ENCODE data around the gene LRRC47. TPM values are rescaled to one million over a fixed set of nuclear protein-coding genes. Genes with fewer than 3 reads are reported as not detected.

LRRC47 gene
- total and polyA plus RNA-seq, 2 of the 8 experiments (the other 6 are each of a cell fraction or from before 2014, with no cell fraction given), result 38.3 to 82.4 TPM

DNA sequence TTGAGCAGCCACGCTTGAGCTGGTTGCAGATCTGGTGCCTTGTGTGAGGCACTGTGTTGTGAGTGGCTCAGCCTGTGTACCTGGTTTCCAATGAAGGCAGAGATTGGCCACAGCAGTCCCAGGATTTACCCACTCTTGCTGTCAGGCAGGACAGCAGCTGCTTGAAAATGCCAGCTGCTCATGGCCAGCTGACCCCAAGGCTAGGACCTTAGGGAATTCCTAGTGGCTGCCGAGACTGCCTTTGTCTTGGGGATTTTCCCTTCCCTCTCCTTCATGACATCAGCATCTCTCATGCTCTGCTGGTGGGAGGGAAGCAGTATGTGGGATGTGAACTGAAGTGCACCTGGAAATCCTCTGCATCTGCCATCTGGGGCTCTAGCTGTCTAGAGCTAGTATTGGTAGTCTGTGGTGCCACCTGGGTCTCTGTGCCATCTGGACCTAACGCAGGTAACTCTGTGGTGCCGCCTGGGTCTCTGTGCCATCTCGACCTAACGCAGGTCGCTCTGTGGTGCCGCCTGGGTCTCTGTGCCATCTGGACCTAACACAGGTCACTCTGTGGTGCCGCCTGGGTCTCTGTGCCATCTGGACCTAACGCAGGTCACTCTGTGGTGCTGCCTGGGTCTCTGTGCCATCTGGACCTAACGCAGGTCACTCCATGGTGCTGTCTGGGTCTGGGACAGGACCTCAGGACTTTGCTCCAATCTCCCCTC, 3.8 kb upstream of the LRRC47 start:
- peaks cover 0 to 6% (median 3%) of the 10 kb centered on the region in 4 experiments; a peak in 5 of 7 replicates for H3K4me1 ChIP-seq (replicated peaks in 1 of 4; ENCODE audit: control insufficient read depth in 3 of 4, insufficient read depth in 4 of 4, low read length in 3 of 4)
- H2AK5ac ChIP-seq (ENCODE audit: low read depth, low read length), result 0 out of 2 replicates have a peak overlapping the region, but pooled peaks have one; percentile 82
- no peak overlapping the region for H3K4ac ChIP-seq (replicated peaks; ENCODE audit: insufficient read length, low read depth, low read length)
- no peak overlapping the region for H3K4me2 ChIP-seq (ENCODE audit: insufficient read depth in 1 of 2, low read depth in 2 of 2, low read length in 2 of 2)
- no peak overlapping the region for H3K23ac ChIP-seq (ENCODE audit: insufficient read length)
- H3K79me1 ChIP-seq (ENCODE audit: low read depth, low read length), result peaks cover 2% of the 10 kb centered on the region
- no peaks in the 10 kb centered on the region for H3K36me3 ChIP-seq (ENCODE audit: control insufficient read depth in 2 of 4, insufficient read depth in 4 of 4, low read length in 3 of 4)
- H4K8ac ChIP-seq (ENCODE audit: extremely low read depth, insufficient read depth, low read length), result no peak overlapping the region
- no peak overlapping the region for H2BK20ac ChIP-seq (ENCODE audit: low read length)
- H3K14ac ChIP-seq (ENCODE audit: insufficient read length), result no peak overlapping the region
- H3K4me3 ChIP-seq (ENCODE audit: extremely low read depth in 1 of 4, insufficient read depth in 2 of 4, low read depth in 3 of 4, low read length in 4 of 4), result no peak overlapping the region
- no peak overlapping the region for H3K18ac ChIP-seq (ENCODE audit: extremely low read depth, low read length)
- POLR2A ChIA-PET (ENCODE audit: partially characterized antibody), result interaction anchor here (0.8 to 3.5 kb wide), 3 partner anchors 11 to 100 kb away, joined by 3 to 12 read pairs (median 4); partner anchors contain the start of gene C1orf174
- H3K79me2 ChIP-seq (ENCODE audit: control insufficient read depth in 1 of 2, insufficient read depth in 2 of 2, low read length in 2 of 2), result peaks cover 3 to 12% of the 10 kb centered on the region in 2 experiments; a peak in 2 of 4 replicates
- H4K5ac ChIP-seq (ENCODE audit: insufficient read length, low read depth, low read length), result no peak overlapping the region
- H3K9me3 ChIP-seq (ENCODE audit: insufficient read depth in 2 of 2, low read depth in 1 of 2, low read length in 1 of 2), result no peaks in the 10 kb centered on the region; a peak in 1 of 4 replicates
- 0 out of 7 replicates have a peak overlapping the region, but pooled peaks of 1 of the 4 experiments have one; percentile 28 for H3K9ac ChIP-seq (replicated peaks in 1 of 4; ENCODE audit: extremely low read depth in 1 of 4, low read depth in 3 of 4, low read length in 3 of 4)
- H4K91ac ChIP-seq (replicated peaks; ENCODE audit: insufficient read length, low read length), result no peak overlapping the region
- H4K20me1 ChIP-seq (replicated peaks in 1 of 2; ENCODE audit: control insufficient read depth in 1 of 2, insufficient read depth in 2 of 2, low read length in 2 of 2), result peaks cover 0 to 5% of the 10 kb centered on the region in 2 experiments
- no peak overlapping the region for H3K27ac ChIP-seq (ENCODE audit: low read depth, low read length)
- peak overlapping the region; percentile 87; the same call in 1 of the 2 replicates for H2BK12ac ChIP-seq (ENCODE audit: low read depth, low read length)
- H3K27me3 ChIP-seq (replicated peaks in 1 of 4; ENCODE audit: control insufficient read depth in 3 of 4, extremely low read depth in 1 of 4, insufficient read depth in 3 of 4, low read length in 3 of 4), result no peaks in the 10 kb centered on the region; a peak in 2 of 7 replicates
- no peak overlapping the region for H3K56ac ChIP-seq (replicated peaks; ENCODE audit: insufficient read length, low read depth, low read length)
- no peak overlapping the region for H2BK5ac ChIP-seq (ENCODE audit: low read depth, low read length)
- H2BK120ac ChIP-seq (replicated peaks; ENCODE audit: low read depth, low read length), result no peak overlapping the region
- WGBS, 2 experiments (ENCODE audit: extremely low coverage in 1 of 2, insufficient coverage in 1 of 2, insufficient read length in 1 of 2, insufficient replicate concordance in 2 of 2, low coverage in 1 of 2, low lambda C conversion rate in 2 of 2, missing lambda C conversion rate in 1 of 2), result 90% methylated on average over 10 of the region's 11 CpGs; no CpG with 5 or more reads in 1 of the 2 experiments
- 0 out of 2 replicates have a peak overlapping the region, but pooled peaks have one; percentile 18 for H2AFZ ChIP-seq (ENCODE audit: low read length)
- 0 out of 2 replicates have a peak overlapping the region, but pooled peaks have one; percentile 92 for H2BK15ac ChIP-seq (ENCODE audit: low read length)
- H3K23me2 ChIP-seq (ENCODE audit: low read depth, low read length), result peaks cover 10% of the 10 kb centered on the region; the same call in 1 of the 2 replicates
- no peak for DNase-seq (ENCODE audit: low read depth in 1 of 2, low spot score in 2 of 2)
- no peak for FAIRE-seq
- CTCF ChIA-PET (ENCODE audit: partially characterized antibody), result interaction anchor here (0.8 to 5.2 kb wide), 5 partner anchors 11 to 57 kb away, joined by 3 to 40 read pairs (median 4); partner anchors contain the start of gene DFFB
- TF ChIP-seq KDM5A (IDR thresholded peaks at IDR 0.05; ENCODE audit: low read length), result no peak
- no peak for TF ChIP-seq CTBP2 (IDR thresholded peaks at IDR 0.05; ENCODE audit: borderline replicate concordance, insufficient read depth, insufficient read length, low read length)
- TF ChIP-seq CBX5 (IDR thresholded peaks at IDR 0.05; ENCODE audit: low read depth, low read length), result no peak
- TF ChIP-seq KDM1A (IDR thresholded peaks at IDR 0.05; ENCODE audit: borderline replicate concordance, low read length), result no peak
- TF ChIP-seq RXRA (IDR thresholded peaks at IDR 0.05; ENCODE audit: insufficient read depth, low read depth, low read length), result no peak
- no peak for TF ChIP-seq RFX5 (IDR thresholded peaks at IDR 0.05; ENCODE audit: borderline replicate concordance, low read depth, low read length)
- no peak for TF ChIP-seq TBP (IDR thresholded peaks at IDR 0.05; ENCODE audit: low read depth, low read length)
- TF ChIP-seq SP2 (IDR thresholded peaks at IDR 0.05; ENCODE audit: low read length), result no peak
- TF ChIP-seq GABPA (IDR thresholded peaks at IDR 0.05; ENCODE audit: borderline replicate concordance, insufficient read depth, low read length), result no peak

Measured in H1 (cell line).